T follicular helper cell (primary cell): ENCODE measurements around the gene CFDP1.
"Not testable (repeated sequence)": the region's sequence is repeated elsewhere in the genome, so short reads cannot be mapped to it uniquely, and the experiment has no call there.

Source experiments
- DNase-seq: peaks from one replicate; pipeline ENCODE4 v3.0.0-alpha.2; 2020; ENCODE audit warnings: low read depth

CFDP1 gene

GRCh38 chr16:75293173-75293572, 140.1 kb downstream of the CFDP1 start:
- DNase-seq: no peak

GRCh38 chr16:75292691-75293090, 140.6 kb downstream of the CFDP1 start:
- DNase-seq: no peak

GRCh38 chr16:75289189-75289588, 144.1 kb downstream of the CFDP1 start:
- no peak for DNase-seq

- DNase-seq: no peak
These were observed 144.6 kb downstream of the CFDP1 start for GRCh38 chr16:75288596-75289120.

GRCh38 chr16:75288181-75288580, 145.1 kb downstream of the CFDP1 start:
- no peak for DNase-seq

GRCh38 chr16:75287708-75288107, 145.6 kb downstream of the CFDP1 start:
- DNase-seq: no peak

- no peak for DNase-seq
These were observed 146.9 kb downstream of the CFDP1 start for GRCh38 chr16:75286389-75286788.

- DNase-seq: no peak
These were observed 150.6 kb downstream of the CFDP1 start for GRCh38 chr16:75282466-75283281.

- DNase-seq: no peak
These were observed 151.5 kb downstream of the CFDP1 start for GRCh38 chr16:75281826-75282225.

GRCh38 chr16:75281009-75281408, 152.3 kb downstream of the CFDP1 start:
- not testable (repeated sequence) for DNase-seq

GRCh38 chr16:75280331-75280804, 152.9 kb downstream of the CFDP1 start:
- no peak for DNase-seq

- no peak for DNase-seq
These were observed 154.0 kb downstream of the CFDP1 start for GRCh38 chr16:75279305-75279704.

GRCh38 chr16:75273054-75273925, 160.0 kb downstream of the CFDP1 start:
- no peak for DNase-seq

GRCh38 chr16:75272629-75273028, 160.7 kb downstream of the CFDP1 start:
- not testable (repeated sequence) for DNase-seq

GRCh38 chr16:75272097-75272551, 161.2 kb downstream of the CFDP1 start:
- no peak for DNase-seq

- no peak for DNase-seq
These were observed 161.7 kb downstream of the CFDP1 start for GRCh38 chr16:75271441-75272096.

GRCh38 chr16:75269358-75269757, 163.9 kb downstream of the CFDP1 start:
- DNase-seq: not testable (repeated sequence)

GRCh38 chr16:75267631-75268264, 165.6 kb downstream of the CFDP1 start:
- no peak for DNase-seq

GRCh38 chr16:75266738-75267630, 166.3 kb downstream of the CFDP1 start:
- DNase-seq: no peak
